CD4-positive, alpha-beta T cell (primary cell): ENCODE data around the gene IFI27L1. TPM values are rescaled to one million over a fixed set of nuclear protein-coding genes. Genes with fewer than 3 reads are reported as not detected.

Experiments used
- ATAC-seq: fragments of 200-7000 bp; cut with Tn5 transposase; one replicate; pipeline ENCODE4 v1.10.0; 2022; ENCODE audit warnings: mild to moderate bottlenecking; ENCODE audit not compliant: poor library complexity
- CTCF ChIA-PET: fragments of 350-600 bp; sonication (Branson Sonifier 250); formaldehyde crosslinking; loops from one replicate; lab custom pipeline; 2021; ENCODE audit warnings: antibody characterized with exemption, inconsistent platforms; lab: Charles Lee
- POLR2A ChIA-PET: fragments of 350-600 bp; sonication (Branson Sonifier 250); formaldehyde crosslinking; loops from one replicate; lab custom pipeline; 2021; ENCODE audit warnings: antibody characterized with exemption, inconsistent platforms; lab: Charles Lee
- DNase-seq, 14 experiments: peaks; one replicate each; pipeline ENCODE4 v3.0.0-alpha.2; 2013 to 2020; ENCODE audit warnings: mixed read lengths in 2 of 14
- H3K27ac ChIP-seq, 2 donors: one replicate each; pipeline versions ENCODE4 v1.5.1 to v1.7.0; 2013; ENCODE audit warnings: low read length in 2 of 2, low read depth in 1 of 2, mild to moderate bottlenecking in 1 of 2
- H3K27me3 ChIP-seq, 2 experiments: 1 replicate in 1 of 2; 2 replicates in 1 of 2; pipeline versions ENCODE4 v1.6.1 to v1.7.0; 2013; ENCODE audit warnings: low read length in 2 of 2, control low read depth in 1 of 2, mild to moderate bottlenecking in 1 of 2, moderate library complexity in 1 of 2; ENCODE audit not compliant: insufficient read depth in 2 of 2, control insufficient read depth in 1 of 2
- H3K36me3 ChIP-seq: one replicate; pipeline ENCODE4 v1.6.1; 2013; ENCODE audit warnings: low read length, control low read depth; ENCODE audit not compliant: insufficient read depth
- H3K4me1 ChIP-seq: one replicate; pipeline ENCODE4 v1.6.1; 2013; ENCODE audit warnings: low read length, control low read depth; ENCODE audit not compliant: insufficient read depth
- H3K4me3 ChIP-seq: one replicate; pipeline ENCODE4 v1.5.1; 2013; ENCODE audit warnings: mild to moderate bottlenecking, low read length, moderate library complexity
- H3K9me3 ChIP-seq, 2 experiments: 1 replicate in 1 of 2; 2 replicates in 1 of 2; pipeline versions ENCODE4 v1.6.1 to v1.7.0; 2013; ENCODE audit warnings: low read length in 2 of 2, mild to moderate bottlenecking in 2 of 2, control low read depth in 1 of 2, moderate library complexity in 1 of 2; ENCODE audit not compliant: control insufficient read depth in 1 of 2, insufficient read depth in 1 of 2
- H3K27ac Mint-ChIP-seq: one replicate; pipeline ENCODE4 v1.8.0; 2020; ENCODE audit warnings: mixed read lengths
- H3K27me3 Mint-ChIP-seq: one replicate; pipeline ENCODE4 v1.8.0; 2021; ENCODE audit warnings: mixed read lengths
- H3K36me3 Mint-ChIP-seq: one replicate; pipeline ENCODE4 v1.8.0; 2021; ENCODE audit warnings: low read depth, mixed read lengths
- H3K4me1 Mint-ChIP-seq: one replicate; pipeline ENCODE4 v1.8.0; 2021; ENCODE audit warnings: low read depth, mixed read lengths
- H3K4me3 Mint-ChIP-seq: one replicate; pipeline ENCODE4 v1.8.0; 2020; ENCODE audit warnings: mild to moderate bottlenecking, mixed read lengths
- H3K9me3 Mint-ChIP-seq: one replicate; pipeline ENCODE4 v1.8.0; 2020; ENCODE audit warnings: mixed read lengths
- intact Hi-C, 2 experiments: fragments of 100-400 bp; cut with DNase I in 1 of 2; cut with micrococcal nuclease in 1 of 2; formaldehyde crosslinking; loops; one replicate each; pipeline versions ENCODE4 v1.15.1 to v1.9.0; 2023 to 2025; cut with DNase I, micrococcal nuclease
- total RNA-seq, 174 experiments: library from RNA in 2 of 174; stranded (reverse) in 2 of 174; gene quantifications; one replicate each; pipeline ENCODE4 v1.2.3 and lab custom pipeline; 2021 to 2026
- TF ChIP-seq, protein P1 (sequence below): fragments of 200-600 bp; IDR thresholded peaks from one replicate; pipeline ENCODE4 v1.8.0; 2022; ENCODE audit warnings: antibody characterized with exemption, mild to moderate bottlenecking

Gene IFI27L1
- total RNA-seq, 2 experiments from 2014 or later: 14.1 to 14.3 TPM

- Mint-ChIP-seq H3K4me1 (peaks cover 18% of the 10 kb centered on the region), H3K36me3 (no peaks in the 10 kb centered on the region), H3K27ac (no peak overlapping the region), H3K27me3 (no peaks in the 10 kb centered on the region), H3K9me3 (no peaks in the 10 kb centered on the region), H3K4me3 (no peak overlapping the region)
- Histone ChIP-seq H3K9me3 (no peaks in the 10 kb centered on the region), H3K27me3 (no peaks in the 10 kb centered on the region), H3K4me3 (no peak overlapping the region), H3K4me1 (peaks cover 11% of the 10 kb centered on the region), H3K27ac (no peak overlapping the region), H3K36me3 (no peaks in the 10 kb centered on the region)
- ChIA-PET POLR2A (no interaction called here), CTCF (no interaction called here)
- DNase-seq: no peak
- ATAC-seq: no peak
- intact Hi-C loops: no loop called here
- TF ChIP-seq, protein P1, sequence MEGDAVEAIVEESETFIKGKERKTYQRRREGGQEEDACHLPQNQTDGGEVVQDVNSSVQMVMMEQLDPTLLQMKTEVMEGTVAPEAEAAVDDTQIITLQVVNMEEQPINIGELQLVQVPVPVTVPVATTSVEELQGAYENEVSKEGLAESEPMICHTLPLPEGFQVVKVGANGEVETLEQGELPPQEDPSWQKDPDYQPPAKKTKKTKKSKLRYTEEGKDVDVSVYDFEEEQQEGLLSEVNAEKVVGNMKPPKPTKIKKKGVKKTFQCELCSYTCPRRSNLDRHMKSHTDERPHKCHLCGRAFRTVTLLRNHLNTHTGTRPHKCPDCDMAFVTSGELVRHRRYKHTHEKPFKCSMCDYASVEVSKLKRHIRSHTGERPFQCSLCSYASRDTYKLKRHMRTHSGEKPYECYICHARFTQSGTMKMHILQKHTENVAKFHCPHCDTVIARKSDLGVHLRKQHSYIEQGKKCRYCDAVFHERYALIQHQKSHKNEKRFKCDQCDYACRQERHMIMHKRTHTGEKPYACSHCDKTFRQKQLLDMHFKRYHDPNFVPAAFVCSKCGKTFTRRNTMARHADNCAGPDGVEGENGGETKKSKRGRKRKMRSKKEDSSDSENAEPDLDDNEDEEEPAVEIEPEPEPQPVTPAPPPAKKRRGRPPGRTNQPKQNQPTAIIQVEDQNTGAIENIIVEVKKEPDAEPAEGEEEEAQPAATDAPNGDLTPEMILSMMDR: no peak
Observed at GRCh38 chr14:94144765-94145164, 63.7 kb downstream of the IFI27L1 start.

DNA sequence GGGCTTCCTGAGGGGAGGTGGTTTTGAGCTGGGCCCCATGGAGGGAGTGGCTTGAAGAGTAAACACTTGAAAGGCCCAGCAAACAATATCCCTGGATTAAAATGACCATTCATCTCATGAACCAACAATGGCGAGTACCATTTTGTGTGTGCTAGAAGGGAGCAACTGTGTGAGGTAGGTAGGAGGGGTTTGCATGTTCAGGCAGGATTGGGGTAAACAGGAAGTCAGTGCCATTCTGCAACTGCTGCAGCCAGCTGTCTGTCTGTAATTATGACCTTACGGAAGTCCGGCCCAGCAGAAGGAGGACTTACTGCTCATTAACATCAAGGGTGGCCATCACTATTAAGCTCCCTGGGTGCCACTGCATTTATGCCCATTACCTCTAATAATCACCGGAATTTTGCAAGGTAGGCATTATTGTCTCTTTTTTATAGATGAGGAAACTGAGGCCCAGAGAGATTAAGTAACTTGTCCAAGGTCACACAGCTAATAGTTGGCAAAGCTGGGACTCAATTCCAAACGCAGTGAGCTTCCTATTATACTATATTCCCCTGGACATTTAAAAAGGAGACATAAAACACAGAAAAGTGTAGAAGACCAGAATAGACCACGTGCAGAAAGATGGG is 64.9 kb downstream of the IFI27L1 start:
- Mint-ChIP-seq H3K4me3 (no peak overlapping the region), H3K4me1 (peaks cover 18% of the 10 kb centered on the region), H3K36me3 (no peaks in the 10 kb centered on the region), H3K27ac (no peak overlapping the region), H3K27me3 (no peaks in the 10 kb centered on the region), H3K9me3 (no peaks in the 10 kb centered on the region)
- Histone ChIP-seq H3K27me3 (no peaks in the 10 kb centered on the region), H3K4me3 (no peak overlapping the region), H3K9me3 (no peaks in the 10 kb centered on the region), H3K4me1 (peaks cover 11% of the 10 kb centered on the region), H3K27ac (no peak overlapping the region), H3K36me3 (no peaks in the 10 kb centered on the region)
- ATAC-seq (no peak), DNase-seq (no peak)
- TF ChIP-seq, protein P1: no peak
- intact Hi-C loops: no loop called here
- ChIA-PET CTCF (interaction anchor here (1.3 kb wide), 1 partner anchor 10 kb away, joined by 4 read pairs; no protein-coding TSS in a partner anchor), POLR2A (interaction anchor here (1.5 kb wide), 1 partner anchor 9 kb away, joined by 4 read pairs; no protein-coding TSS in a partner anchor)

Other genes starting within 250 kb of the IFI27L1 start
- gene FAM181A, start 154.0 kb upstream of the IFI27L1 start, total RNA-seq: not detected
- 1 to 10 TPM in 1 of 2 experiments, under 1 TPM in 1; 0.98 to 1.2 TPM for gene ASB2, start 104.7 kb upstream of the IFI27L1 start, total RNA-seq
- gene CCDC197, start 84.0 kb upstream of the IFI27L1 start, total RNA-seq: not detected
- not detected for gene OTUB2, start 55.0 kb upstream of the IFI27L1 start, total RNA-seq
- 100 to 1,000 TPM; 678 to 711 TPM for gene DDX24, start 108 bp upstream of the IFI27L1 start, total RNA-seq
- 1 to 10 TPM; 1.7 to 2.2 TPM for gene IFI27, start 29.4 kb downstream of the IFI27L1 start, total RNA-seq
- gene IFI27L2, start 48.3 kb downstream of the IFI27L1 start, total RNA-seq: 10 to 100 TPM; 21.5 to 22.2 TPM
- 1 to 10 TPM; 3.5 to 4.3 TPM for gene PPP4R4, start 93.0 kb downstream of the IFI27L1 start, total RNA-seq
- not detected for gene SERPINA10, start 212.0 kb downstream of the IFI27L1 start, total RNA-seq
- gene SERPINA6, start 242.0 kb downstream of the IFI27L1 start, total RNA-seq: not detected